B cell (primary cell): ENCODE measurements around the gene TMPRSS15. TPM values are rescaled to one million over a fixed set of nuclear protein-coding genes. Genes with fewer than 3 reads are reported as not detected.

Experiments
- ATAC-seq: fragments of 200-7000 bp; cut with Tn5 transposase; one replicate; pipeline ENCODE4 v1.10.0; 2021; ENCODE audit warnings: low read depth, mild to moderate bottlenecking, moderate number of reproducible peaks, moderate library complexity
- CTCF ChIA-PET: fragments of 350-600 bp; sonication (Branson Sonifier 250); formaldehyde crosslinking; loops from one replicate; lab custom pipeline; 2021; ENCODE audit warnings: antibody characterized with exemption, inconsistent platforms; lab: Charles Lee
- POLR2A ChIA-PET: fragments of 350-600 bp; sonication (Branson Sonifier 250); formaldehyde crosslinking; loops from one replicate; lab custom pipeline; 2021; ENCODE audit warnings: antibody characterized with exemption; lab: Charles Lee
- DNase-seq: peaks from one replicate; pipeline ENCODE4 v3.0.0; 2013
- H2AFZ ChIP-seq: 2 replicates; pipeline ENCODE4 v1.6.1; 2012; ENCODE audit warnings: mild to moderate bottlenecking, low read depth, low read length; ENCODE audit not compliant: insufficient read depth, poor library complexity, severe bottlenecking
- H3K27ac ChIP-seq, 2 donors: 1 replicate in 1 of 2; 2 replicates in 1 of 2; pipeline ENCODE4 v1.5.1; 2012 to 2013; ENCODE audit warnings: low read length in 2 of 2, mild to moderate bottlenecking in 2 of 2, moderate library complexity in 1 of 2
- H3K27me3 ChIP-seq, 4 experiments: fragments of 200-600 bp in 1 of 4; sonication (generic) in 1 of 4; replicated peaks in 1 of 4; 1 replicate in 2 of 4; 2 replicates in 2 of 4; pipeline versions ENCODE4 v1.6.1 to v1.7.0; 2013 to 2016; ENCODE audit warnings: low read length in 3 of 4, mild to moderate bottlenecking in 2 of 4, mixed read lengths in 1 of 4, moderate library complexity in 1 of 4; ENCODE audit not compliant: insufficient read depth in 4 of 4, control insufficient read depth in 3 of 4; ENCODE audit errors: control extremely low read depth in 1 of 4
- H3K36me3 ChIP-seq, 2 experiments: replicated peaks in 1 of 2; 1 replicate in 1 of 2; 2 replicates in 1 of 2; pipeline versions ENCODE4 v1.6.1 to v1.7.1; 2013; ENCODE audit warnings: low read length in 1 of 2; ENCODE audit not compliant: insufficient read depth in 2 of 2, control insufficient read depth in 1 of 2; ENCODE audit errors: control extremely low read depth in 1 of 2, extremely low read depth in 1 of 2
- H3K4me1 ChIP-seq, 2 donors: fragments of 200-600 bp in 1 of 2; sonication (generic) in 1 of 2; 1 replicate in 1 of 2; 2 replicates in 1 of 2; pipeline versions ENCODE4 v1.5.1 to v1.6.1; 2013 to 2017; ENCODE audit warnings: low read length in 2 of 2; ENCODE audit not compliant: control insufficient read depth in 2 of 2, insufficient read depth in 2 of 2
- H3K4me2 ChIP-seq: replicated peaks from 2 replicates; pipeline ENCODE3; 2012; ENCODE audit warnings: mild to moderate bottlenecking, low read depth, low read length; ENCODE audit not compliant: poor library complexity, severe bottlenecking
- H3K4me3 ChIP-seq, 5 experiments: fragments of 200-600 bp in 1 of 5; sonication (generic) in 1 of 5; 1 replicate in 3 of 5; 2 replicates in 2 of 5; pipeline versions ENCODE4 v1.5.1 to v1.7.0; 2011 to 2016; ENCODE audit warnings: low read length in 4 of 5, mild to moderate bottlenecking in 4 of 5, low read depth in 2 of 5, control low read depth in 1 of 5, moderate library complexity in 1 of 5; ENCODE audit not compliant: insufficient read depth in 1 of 5; ENCODE audit errors: control extremely low read depth in 1 of 5, extremely low read depth in 1 of 5
- H3K79me2 ChIP-seq: fragments of 200-600 bp; sonication (generic); one replicate; pipeline ENCODE4 v1.6.0; 2016; ENCODE audit warnings: low read length; ENCODE audit not compliant: control insufficient read depth, insufficient read depth
- H3K9ac ChIP-seq: fragments of 200-600 bp; sonication (generic); 2 replicates; pipeline ENCODE4 v1.6.1; 2017; ENCODE audit warnings: mild to moderate bottlenecking, low read length, moderate library complexity
- H3K9me3 ChIP-seq, 3 donors: one replicate each; pipeline versions ENCODE4 v1.6.1 to v1.7.1; 2013; ENCODE audit warnings: low read length in 2 of 3; ENCODE audit not compliant: control insufficient read depth in 2 of 3, insufficient read depth in 1 of 3; ENCODE audit errors: control extremely low read depth in 1 of 3
- H4K20me1 ChIP-seq: 2 replicates; pipeline ENCODE4 v1.6.0; 2012; ENCODE audit warnings: mild to moderate bottlenecking, low read length; ENCODE audit not compliant: insufficient read depth, control insufficient read depth, poor library complexity, severe bottlenecking
- H3K27ac Mint-ChIP-seq: one replicate; pipeline ENCODE4 v1.8.0; 2021; ENCODE audit warnings: mixed read lengths
- H3K27me3 Mint-ChIP-seq: one replicate; pipeline ENCODE4 v1.8.0; 2021; ENCODE audit warnings: mixed read lengths
- H3K4me1 Mint-ChIP-seq: one replicate; pipeline ENCODE4 v1.8.0; 2021; ENCODE audit warnings: mixed read lengths
- H3K4me3 Mint-ChIP-seq: one replicate; pipeline ENCODE4 v1.8.0; 2021; ENCODE audit warnings: mixed read lengths
- H3K9me3 Mint-ChIP-seq: one replicate; pipeline ENCODE4 v1.8.0; 2022; ENCODE audit warnings: mixed read lengths; ENCODE audit not compliant: insufficient read depth
- EZH2 ChIP-seq: IDR thresholded peaks from 2 replicates; pipeline ENCODE4 v1.6.1; 2012; ENCODE audit warnings: borderline replicate concordance, low read depth, mild to moderate bottlenecking, moderate library complexity, low read length; ENCODE audit not compliant: insufficient read depth, poor library complexity, severe bottlenecking
- WGBS: methylation state at CpG from one replicate; pipeline ENCODE4 v1.1.5; 2013; ENCODE audit warnings: missing lambda C conversion rate; ENCODE audit not compliant: insufficient coverage; 5-methylcytosine and 5-hydroxymethylcytosine counted together
- intact Hi-C: fragments of 100-400 bp; cut with micrococcal nuclease; formaldehyde crosslinking; loops from one replicate; pipeline ENCODE4 v1.10.0; 2022
- polyA plus RNA-seq: library from polyadenylated mRNA; depleted of rRNA; stranded (reverse); fragments of >200 nt; gene quantifications from 2 replicates; pipeline ENCODE4 v1.2.3, GENCODE V29; 2012
- total RNA-seq, 2 donors: library from RNA; stranded (reverse); fragments of 120-200 nt in 1 of 2; gene quantifications; 1 replicate in 1 of 2; 2 replicates in 1 of 2; pipeline versions ENCODE4 v1.2.3 to v1.2.4, GENCODE V29; 2013 to 2022
- TF ChIP-seq, protein P1 (sequence below): fragments of 200-600 bp; IDR thresholded peaks from one replicate; pipeline ENCODE4 v1.8.0; 2022; ENCODE audit warnings: antibody characterized with exemption, mild to moderate bottlenecking

TMPRSS15 gene
- total and polyA plus RNA-seq, 2 donors (not counting 1 experiment from before 2014, with no cell fraction given) = 0.04 TPM; not detected in 1

- intact Hi-C loops = no loop called here
- no peak overlapping the region for H3K4me2 ChIP-seq
- Mint-ChIP-seq H3K9me3 (peaks cover 6% of the 10 kb centered on the region), H3K27me3 (no peaks in the 10 kb centered on the region), H3K4me3 (no peak overlapping the region), H3K27ac (no peak overlapping the region), H3K4me1 (no peaks in the 10 kb centered on the region)
- no peak overlapping the region for H3K27ac ChIP-seq
- no peak for DNase-seq
- no peak for ATAC-seq
- WGBS = 57% methylated on average over 2 of the region's 3 CpGs
- ChIA-PET CTCF (no interaction called here), POLR2A (no interaction called here)
- no peak overlapping the region for H3K4me3 ChIP-seq
- TF ChIP-seq EZH2 = no peak
- TF ChIP-seq, protein P1, sequence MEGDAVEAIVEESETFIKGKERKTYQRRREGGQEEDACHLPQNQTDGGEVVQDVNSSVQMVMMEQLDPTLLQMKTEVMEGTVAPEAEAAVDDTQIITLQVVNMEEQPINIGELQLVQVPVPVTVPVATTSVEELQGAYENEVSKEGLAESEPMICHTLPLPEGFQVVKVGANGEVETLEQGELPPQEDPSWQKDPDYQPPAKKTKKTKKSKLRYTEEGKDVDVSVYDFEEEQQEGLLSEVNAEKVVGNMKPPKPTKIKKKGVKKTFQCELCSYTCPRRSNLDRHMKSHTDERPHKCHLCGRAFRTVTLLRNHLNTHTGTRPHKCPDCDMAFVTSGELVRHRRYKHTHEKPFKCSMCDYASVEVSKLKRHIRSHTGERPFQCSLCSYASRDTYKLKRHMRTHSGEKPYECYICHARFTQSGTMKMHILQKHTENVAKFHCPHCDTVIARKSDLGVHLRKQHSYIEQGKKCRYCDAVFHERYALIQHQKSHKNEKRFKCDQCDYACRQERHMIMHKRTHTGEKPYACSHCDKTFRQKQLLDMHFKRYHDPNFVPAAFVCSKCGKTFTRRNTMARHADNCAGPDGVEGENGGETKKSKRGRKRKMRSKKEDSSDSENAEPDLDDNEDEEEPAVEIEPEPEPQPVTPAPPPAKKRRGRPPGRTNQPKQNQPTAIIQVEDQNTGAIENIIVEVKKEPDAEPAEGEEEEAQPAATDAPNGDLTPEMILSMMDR = no peak
- no peaks in the 10 kb centered on the region for H3K27me3 ChIP-seq
- no peaks in the 10 kb centered on the region for H3K79me2 ChIP-seq
- no peak overlapping the region for H2AFZ ChIP-seq
- no peaks in the 10 kb centered on the region for H3K4me1 ChIP-seq
- H3K9me3 ChIP-seq = no peaks in the 10 kb centered on the region
- H4K20me1 ChIP-seq = no peaks in the 10 kb centered on the region
- no peak overlapping the region for H3K9ac ChIP-seq
- H3K36me3 ChIP-seq = no peaks in the 10 kb centered on the region
These were observed 85.4 kb downstream of the TMPRSS15 start for GRCh38 chr21:18318156-18318555.

GRCh38 chr21:18298228-18298627 is 105.4 kb downstream of the TMPRSS15 start:
- DNase-seq (no peak), ATAC-seq (no peak)
- H2AFZ ChIP-seq = peak overlapping the region; percentile 20
- H3K27me3 ChIP-seq = no peaks in the 10 kb centered on the region
- H3K4me2 ChIP-seq = no peak overlapping the region
- 67% methylated on average over 1 of the region's 1 CpG for WGBS
- H3K4me1 ChIP-seq = no peaks in the 10 kb centered on the region
- H3K4me3 ChIP-seq = no peak overlapping the region
- Mint-ChIP-seq H3K4me1 (no peaks in the 10 kb centered on the region), H3K27me3 (no peaks in the 10 kb centered on the region), H3K4me3 (no peak overlapping the region), H3K27ac (no peak overlapping the region), H3K9me3 (no peaks in the 10 kb centered on the region)
- no peaks in the 10 kb centered on the region for H4K20me1 ChIP-seq
- TF ChIP-seq, protein P1 = no peak
- TF ChIP-seq EZH2 = no peak
- no peak overlapping the region for H3K9ac ChIP-seq
- no peak overlapping the region for H3K27ac ChIP-seq
- H3K9me3 ChIP-seq = no peaks in the 10 kb centered on the region
- CTCF ChIA-PET = interaction anchor here (0.5 kb wide), 1 partner anchor 16 kb away, joined by 5 read pairs; no protein-coding TSS in a partner anchor
- no peaks in the 10 kb centered on the region for H3K79me2 ChIP-seq
- intact Hi-C loops = no loop called here
- no peaks in the 10 kb centered on the region for H3K36me3 ChIP-seq
- POLR2A ChIA-PET = no interaction called here
